HUES48 (cell line): Measurements from ENCODE around the gene EPS8L3.

Source experiments
- H3K27ac ChIP-seq: one replicate; pipeline ENCODE4 v1.7.0; 2013; ENCODE audit warnings: low read depth, low read length, inconsistent platforms
- H3K27me3 ChIP-seq: 2 replicates; pipeline ENCODE4 v1.6.1; 2013; ENCODE audit warnings: mild to moderate bottlenecking, low read length; ENCODE audit not compliant: control insufficient read depth, insufficient read depth
- H3K36me3 ChIP-seq: 2 replicates; pipeline ENCODE4 v1.6.1; 2013; ENCODE audit warnings: low read length; ENCODE audit not compliant: control insufficient read depth, insufficient read depth
- H3K4me1 ChIP-seq: 2 replicates; pipeline ENCODE4 v1.6.1; 2013; ENCODE audit warnings: mild to moderate bottlenecking, low read length; ENCODE audit not compliant: control insufficient read depth, insufficient read depth
- H3K4me3 ChIP-seq: 2 replicates; pipeline ENCODE4 v1.5.1; 2013; ENCODE audit warnings: mild to moderate bottlenecking, low read depth, low read length
- H3K9ac ChIP-seq: 2 replicates; pipeline ENCODE4 v1.6.1; 2013; ENCODE audit warnings: mild to moderate bottlenecking, low read depth, low read length, moderate library complexity
- H3K9me3 ChIP-seq: 2 replicates; pipeline ENCODE4 v1.6.1; 2013; ENCODE audit warnings: low read length; ENCODE audit not compliant: control insufficient read depth, insufficient read depth

EPS8L3 gene

GRCh38 chr1:109792056-109792831 lies 28.5 kb upstream of the EPS8L3 start:
- H3K27ac ChIP-seq = peak overlapping the region; percentile 65
- no peaks in the 10 kb centered on the region for H3K27me3 ChIP-seq
- no peak overlapping the region for H3K4me3 ChIP-seq
- no peaks in the 10 kb centered on the region for H3K9me3 ChIP-seq
- no peak overlapping the region for H3K9ac ChIP-seq
- H3K36me3 ChIP-seq = no peaks in the 10 kb centered on the region
- H3K4me1 ChIP-seq = peaks cover 6% of the 10 kb centered on the region

GRCh38 chr1:109791495-109792043 lies 27.8 kb upstream of the EPS8L3 start:
- Histone ChIP-seq H3K27me3 (no peaks in the 10 kb centered on the region), H3K4me3 (no peak overlapping the region), H3K36me3 (no peaks in the 10 kb centered on the region), H3K27ac (peak overlapping the region; percentile 65), H3K9ac (no peak overlapping the region), H3K9me3 (no peaks in the 10 kb centered on the region), H3K4me1 (peaks cover 6% of the 10 kb centered on the region)

GRCh38 chr1:109790735-109791494 lies 27.2 kb upstream of the EPS8L3 start:
- Histone ChIP-seq H3K27ac (no peak overlapping the region), H3K9me3 (no peaks in the 10 kb centered on the region), H3K4me3 (no peak overlapping the region), H3K4me1 (peaks cover 6% of the 10 kb centered on the region), H3K9ac (no peak overlapping the region), H3K36me3 (no peaks in the 10 kb centered on the region), H3K27me3 (no peaks in the 10 kb centered on the region)

GRCh38 chr1:109790329-109790728 lies 26.6 kb upstream of the EPS8L3 start:
- Histone ChIP-seq H3K9me3 (no peaks in the 10 kb centered on the region), H3K36me3 (no peaks in the 10 kb centered on the region), H3K9ac (no peak overlapping the region), H3K4me1 (peaks cover 6% of the 10 kb centered on the region), H3K27ac (no peak overlapping the region), H3K27me3 (no peaks in the 10 kb centered on the region), H3K4me3 (no peak overlapping the region)

DNA sequence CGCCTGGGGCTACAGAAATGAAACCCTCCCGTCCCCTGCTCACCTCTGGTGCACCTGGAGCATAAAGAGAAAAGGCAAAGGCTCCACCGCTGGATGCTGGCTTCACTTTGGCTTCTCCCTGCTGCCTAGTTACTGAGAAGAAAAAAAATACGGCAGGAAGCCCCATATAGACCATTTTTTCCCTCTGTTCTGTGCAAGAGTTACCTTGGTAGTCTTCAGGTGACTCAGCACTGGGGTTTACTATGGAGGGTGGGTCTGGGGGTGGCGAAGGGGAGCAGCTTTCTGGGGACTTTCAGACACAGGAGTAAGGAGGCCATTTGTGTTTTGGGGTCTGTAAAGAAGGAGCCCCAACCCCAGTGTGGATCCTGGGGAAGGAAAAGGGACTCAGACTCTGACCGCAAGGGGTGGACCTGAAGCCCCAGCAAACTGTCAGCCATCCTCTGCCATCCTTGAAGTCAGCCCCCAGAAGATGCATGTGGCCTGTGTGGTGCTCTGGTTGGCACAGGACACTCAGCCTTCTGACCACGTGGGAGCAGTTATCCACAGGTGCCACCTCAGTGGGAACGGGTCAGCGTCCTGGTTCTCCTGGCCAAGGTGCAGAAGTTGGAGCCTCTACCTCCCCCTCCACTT lies 25.9 kb upstream of the EPS8L3 start:
- Histone ChIP-seq H3K36me3 (no peaks in the 10 kb centered on the region), H3K27ac (no peak overlapping the region), H3K9ac (no peak overlapping the region), H3K4me3 (no peak overlapping the region), H3K4me1 (peaks cover 6% of the 10 kb centered on the region), H3K27me3 (no peaks in the 10 kb centered on the region), H3K9me3 (no peaks in the 10 kb centered on the region)

DNA sequence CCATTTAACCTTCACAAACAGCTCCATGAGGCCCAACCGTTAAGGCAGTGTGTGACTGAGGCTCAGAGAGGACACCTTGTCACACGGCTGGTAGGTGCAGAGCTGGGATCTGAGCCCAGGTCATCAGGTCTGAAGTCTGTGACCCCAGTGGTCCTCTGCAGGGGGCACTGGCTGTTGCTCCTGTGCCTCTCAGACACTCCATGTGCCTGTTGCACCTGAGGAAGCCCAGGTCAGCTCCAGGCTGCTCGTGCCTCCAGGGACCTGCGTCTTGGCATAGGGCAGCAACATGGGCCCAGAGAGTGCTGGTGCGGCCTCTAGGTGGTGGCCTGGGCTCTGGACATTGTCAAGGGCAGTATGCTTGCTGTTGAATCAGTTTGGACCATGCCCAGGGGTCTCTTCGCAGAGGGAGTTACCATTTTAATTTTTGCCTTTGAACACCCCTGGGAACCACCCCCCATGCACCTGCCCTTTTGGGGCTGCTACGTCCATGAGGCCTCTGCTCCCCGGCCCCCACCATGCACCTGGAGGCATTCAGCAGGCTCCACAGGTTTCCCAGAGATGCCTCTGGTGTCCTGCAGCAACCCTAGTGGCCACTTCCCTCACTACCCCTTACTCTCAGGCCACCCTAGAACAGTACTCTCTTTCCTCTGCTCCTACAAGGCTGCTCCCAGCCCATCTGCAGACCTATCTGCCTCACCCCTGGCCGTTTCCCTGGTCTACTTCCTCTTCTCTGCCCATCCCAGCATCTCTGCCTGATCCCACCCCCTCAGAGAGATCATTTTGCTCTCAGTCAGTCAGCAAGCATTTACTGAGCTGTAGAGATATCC lies 25.2 kb upstream of the EPS8L3 start:
- Histone ChIP-seq H3K36me3 (no peaks in the 10 kb centered on the region), H3K9ac (no peak overlapping the region), H3K4me1 (peaks cover 6% of the 10 kb centered on the region), H3K4me3 (no peak overlapping the region), H3K27ac (no peak overlapping the region), H3K9me3 (no peaks in the 10 kb centered on the region), H3K27me3 (no peaks in the 10 kb centered on the region)

GRCh38 chr1:109787845-109788601 lies 24.3 kb upstream of the EPS8L3 start:
- Histone ChIP-seq H3K4me3 (no peak overlapping the region), H3K27ac (no peak overlapping the region), H3K9me3 (no peaks in the 10 kb centered on the region), H3K9ac (no peak overlapping the region), H3K36me3 (no peaks in the 10 kb centered on the region), H3K4me1 (peaks cover 11% of the 10 kb centered on the region; the same call in 1 of the 2 replicates), H3K27me3 (no peaks in the 10 kb centered on the region)

DNA sequence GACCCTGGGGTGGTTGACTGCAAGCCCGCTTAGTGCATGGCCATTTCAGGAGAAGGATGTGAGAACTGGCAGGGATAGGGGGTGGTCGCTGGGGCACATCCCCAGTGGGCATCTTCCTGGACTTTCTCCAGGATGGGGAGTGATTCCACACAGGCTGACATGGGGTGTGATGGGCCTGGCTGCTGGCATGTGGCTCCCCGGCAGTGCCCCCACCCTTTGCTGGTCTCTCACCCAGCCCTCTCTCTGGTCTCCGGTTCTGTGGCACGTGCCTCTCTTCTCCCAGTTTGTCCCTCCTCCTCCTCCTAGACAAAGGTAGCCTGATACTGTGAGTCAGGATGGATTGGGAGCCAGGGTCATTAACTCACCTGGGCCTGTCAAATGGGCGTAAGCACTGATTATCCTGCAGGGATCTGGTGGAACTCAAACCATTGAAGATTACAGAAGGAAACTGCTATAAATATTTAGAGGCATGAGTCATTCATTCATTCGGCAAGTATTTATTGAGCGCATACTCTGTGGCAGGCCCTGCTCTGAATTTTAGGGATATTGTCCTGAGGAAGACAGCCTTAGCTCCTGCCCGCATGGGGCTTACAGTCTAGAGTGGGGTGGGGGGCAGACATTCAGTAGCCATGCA lies 23.6 kb upstream of the EPS8L3 start:
- Histone ChIP-seq H3K4me3 (no peak overlapping the region), H3K36me3 (no peaks in the 10 kb centered on the region), H3K27ac (no peak overlapping the region), H3K9me3 (no peaks in the 10 kb centered on the region), H3K9ac (no peak overlapping the region), H3K4me1 (peaks cover 18% of the 10 kb centered on the region; the same call in 1 of the 2 replicates), H3K27me3 (no peaks in the 10 kb centered on the region)

DNA sequence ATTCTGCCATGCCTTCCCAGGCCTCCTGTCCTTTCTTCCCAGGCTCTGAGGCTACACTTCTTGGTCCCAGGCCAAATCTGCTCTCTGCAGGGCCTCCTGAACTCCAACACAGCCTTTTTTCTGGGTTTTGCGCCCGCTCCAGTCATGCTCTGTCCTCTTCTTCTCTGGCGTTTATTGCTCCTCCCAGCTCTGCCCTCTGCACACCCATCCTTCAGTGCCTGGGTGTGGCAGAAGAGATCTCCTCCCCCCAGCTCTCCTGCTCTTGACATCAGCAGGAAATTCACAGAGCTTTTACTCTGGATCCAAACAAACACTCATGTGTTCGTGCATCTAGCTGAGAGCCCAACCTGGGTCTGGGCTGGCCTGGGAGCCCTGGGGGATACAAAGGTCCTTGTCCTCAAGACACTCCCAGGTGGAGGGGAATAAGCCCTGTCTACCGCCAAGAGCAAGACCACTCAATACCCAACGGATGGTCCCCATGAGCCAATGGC lies 22.9 kb upstream of the EPS8L3 start:
- no peaks in the 10 kb centered on the region for H3K36me3 ChIP-seq
- H3K9me3 ChIP-seq = no peaks in the 10 kb centered on the region
- no peak overlapping the region for H3K27ac ChIP-seq
- H3K4me1 ChIP-seq = peaks cover 13% of the 10 kb centered on the region; the same call in 1 of the 2 replicates
- no peak overlapping the region for H3K9ac ChIP-seq
- no peak overlapping the region for H3K4me3 ChIP-seq
- no peaks in the 10 kb centered on the region for H3K27me3 ChIP-seq
